HPDE6-E6E7 (cell line): Measurements from ENCODE around the gene PGM3.
"Not testable (repeated sequence)": the region's sequence is repeated elsewhere in the genome, so short reads cannot be mapped to it uniquely, and the experiment has no call there.

Source experiments
- DNase-seq: peaks from one replicate; pipeline ENCODE4 v3.0.0; 2011; ENCODE audit warnings: missing footprints; ENCODE audit errors: extremely low spot score

Gene PGM3

DNA sequence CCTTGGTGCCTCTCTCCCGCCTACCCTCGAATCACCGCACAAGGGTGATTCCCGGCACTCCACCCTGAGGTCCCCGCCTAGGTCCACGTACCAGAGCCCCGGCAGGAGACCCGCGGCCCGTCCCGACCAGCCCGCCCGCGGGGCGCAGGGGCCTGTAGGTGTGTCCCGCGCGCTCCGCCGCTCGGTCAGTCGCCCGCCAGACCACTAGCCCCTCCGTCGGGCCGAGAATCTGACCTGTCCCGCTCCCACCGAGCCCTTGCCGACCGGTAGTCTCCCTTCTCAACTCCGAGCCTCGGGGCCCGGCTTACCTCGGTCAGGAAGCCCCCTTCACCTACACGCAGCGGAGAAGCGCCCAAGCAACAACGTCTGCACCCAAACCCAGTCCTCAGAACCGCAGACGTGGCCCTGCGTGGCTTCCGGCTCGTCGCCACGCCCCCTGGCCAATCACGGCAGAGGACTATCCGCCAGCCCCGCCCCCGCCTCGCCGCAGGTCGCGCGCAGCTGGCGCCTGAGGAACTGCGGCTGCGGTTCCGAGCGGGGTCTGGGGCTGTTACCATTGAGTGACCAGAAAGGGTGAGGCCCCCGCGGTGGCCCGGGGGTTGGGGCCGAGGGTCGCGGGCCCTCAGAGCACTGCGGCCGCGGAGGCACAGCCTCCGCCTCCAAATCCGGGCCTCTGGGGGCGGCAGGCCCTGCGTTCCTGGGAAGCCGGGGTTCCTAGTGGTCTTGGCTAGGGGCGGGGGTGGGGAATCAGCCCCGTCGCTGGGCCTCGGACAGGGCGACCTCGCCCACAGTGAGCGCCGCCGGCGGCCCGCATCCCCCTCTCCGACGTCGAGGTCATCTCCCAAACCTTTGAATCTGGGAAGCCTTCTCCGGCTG is at the start of gene PGM3, which contains the start of gene RWDD2A:
Gene PGM3, minus strand, starts transcription at position 395 of the 876 bp plus-strand sequence. CDS start 2,253 bp downstream, outside the sequence.
Gene RWDD2A, plus strand, starts transcription at position 487 of the 876 bp plus-strand sequence. CDS start 1,095 bp downstream, outside the sequence.
- peak; percentile 94 for DNase-seq

- no peak for DNase-seq
Observed at GRCh38 chr6:83231146-83231545, 38.1 kb upstream of the PGM3 start.

DNA sequence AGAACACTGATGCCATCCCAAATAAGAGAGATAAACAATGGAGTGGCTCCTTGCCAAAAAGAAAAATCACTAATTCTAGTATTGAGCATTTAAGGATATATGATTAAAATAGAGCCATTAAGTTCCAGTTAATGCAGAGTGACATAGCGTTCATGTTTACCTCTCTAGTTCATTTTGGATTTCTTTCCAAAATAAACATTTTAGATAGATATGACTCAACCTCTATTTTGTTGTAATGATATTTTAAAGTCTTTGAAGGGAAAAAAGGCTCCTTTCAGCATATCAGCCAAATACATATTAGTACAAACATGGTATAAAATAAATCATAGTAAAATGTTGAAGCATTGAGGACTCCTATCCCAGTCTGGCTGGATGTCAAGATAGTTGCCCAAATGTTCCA is 33.5 kb upstream of the PGM3 start:
- DNase-seq, result no peak

- DNase-seq, result no peak
Observed at GRCh38 chr6:83221889-83222479, 28.9 kb upstream of the PGM3 start.

DNA sequence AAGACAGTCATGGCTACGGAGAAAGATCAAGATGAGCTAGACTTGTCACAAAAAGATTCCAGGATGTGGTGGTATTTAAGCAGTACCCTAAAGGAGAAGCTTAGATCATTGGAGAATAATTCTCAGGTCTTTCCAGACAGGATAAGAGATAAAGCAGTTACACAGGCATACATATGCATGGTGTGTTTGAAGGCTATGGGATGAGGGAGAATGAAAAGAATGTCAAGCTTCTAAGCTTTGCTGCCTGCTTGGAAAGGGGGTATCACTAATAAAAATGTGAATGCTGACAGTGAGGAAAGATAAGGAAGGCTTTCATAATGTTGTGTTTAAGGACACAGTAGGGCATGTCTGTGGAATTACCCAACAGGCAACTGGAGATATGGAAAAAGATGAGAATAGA is 28.2 kb upstream of the PGM3 start:
- DNase-seq, result no peak

DNA sequence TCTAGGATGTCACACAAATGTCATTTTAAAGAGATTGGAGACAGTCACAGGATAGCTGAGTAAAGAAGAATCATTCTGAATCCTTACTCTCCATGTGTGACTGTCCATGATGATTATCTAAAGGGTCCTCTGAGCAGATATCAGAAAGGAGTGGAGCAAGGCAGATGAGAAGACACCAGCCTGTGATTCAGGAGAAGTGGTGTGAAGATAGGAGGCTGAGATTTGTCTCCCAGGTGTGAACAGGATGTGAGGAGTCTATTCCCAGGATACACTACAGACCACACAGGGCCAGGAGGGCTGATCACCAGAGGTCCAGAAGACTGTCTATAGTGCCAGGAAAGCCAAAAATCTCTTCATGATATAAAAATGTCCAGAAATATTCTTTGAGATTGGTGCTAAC is 27.1 kb upstream of the PGM3 start:
- no peak for DNase-seq

- no peak for DNase-seq
Observed at GRCh38 chr6:83218646-83219045, 25.6 kb upstream of the PGM3 start.

DNA sequence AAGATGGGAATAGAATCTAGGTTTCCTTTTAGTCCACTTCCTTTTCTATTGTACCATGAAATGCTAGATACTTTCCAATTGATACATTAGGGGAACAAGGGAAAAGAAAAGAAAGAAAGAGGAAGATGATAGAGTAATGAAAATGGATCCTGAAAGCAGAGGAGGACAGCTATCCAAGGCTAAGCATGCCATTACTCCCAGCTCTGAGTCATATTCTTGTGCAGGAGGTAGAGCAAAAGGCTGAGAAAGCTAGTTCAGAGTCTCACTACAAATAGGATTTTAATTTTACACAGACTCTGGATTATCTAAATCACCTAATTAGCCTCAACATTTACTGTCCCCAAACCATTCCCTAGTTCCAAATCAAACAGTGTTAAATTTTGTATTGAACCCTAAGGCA is 23.7 kb upstream of the PGM3 start:
- no peak for DNase-seq

GRCh38 chr6:83215131-83216047 is 22.3 kb upstream of the PGM3 start:
- peak; percentile 49 for DNase-seq

- DNase-seq, result no peak
Observed at GRCh38 chr6:83202031-83202430, 9.0 kb upstream of the PGM3 start.

- DNase-seq, result peak; percentile 64
Observed at GRCh38 chr6:83199863-83200225, 6.8 kb upstream of the PGM3 start.

DNA sequence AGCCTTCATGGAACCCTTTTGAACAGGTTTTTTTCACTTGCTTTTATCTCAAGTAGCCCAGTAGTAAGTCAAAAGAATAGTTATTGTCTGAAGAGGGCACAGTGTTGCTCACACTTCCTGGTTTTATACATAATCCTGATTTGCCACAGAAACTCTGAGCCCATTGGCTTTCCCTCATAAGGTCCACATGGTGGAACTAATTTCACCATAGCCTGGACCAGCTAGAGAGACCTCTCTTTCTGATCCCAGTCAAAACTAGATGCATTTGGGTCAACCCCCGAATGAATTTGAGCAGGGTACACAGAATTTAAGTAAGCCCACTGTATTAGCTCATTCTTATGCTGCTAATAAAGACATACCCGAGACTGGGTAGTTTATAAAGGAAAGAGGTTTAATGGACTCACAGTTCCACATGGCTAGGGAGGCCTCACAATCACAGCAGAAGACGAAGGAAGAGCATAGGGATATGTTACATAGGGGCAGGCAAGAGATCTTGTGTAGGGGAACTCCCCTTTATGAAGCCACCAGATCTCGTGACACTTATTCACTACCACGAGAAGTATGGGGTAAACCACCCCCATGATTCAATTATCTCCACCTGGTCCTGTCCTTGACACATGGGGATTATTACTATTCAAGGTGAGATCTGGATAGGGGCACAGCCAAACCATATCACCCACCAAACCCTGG is 6.3 kb upstream of the PGM3 start:
- no peak for DNase-seq

DNA sequence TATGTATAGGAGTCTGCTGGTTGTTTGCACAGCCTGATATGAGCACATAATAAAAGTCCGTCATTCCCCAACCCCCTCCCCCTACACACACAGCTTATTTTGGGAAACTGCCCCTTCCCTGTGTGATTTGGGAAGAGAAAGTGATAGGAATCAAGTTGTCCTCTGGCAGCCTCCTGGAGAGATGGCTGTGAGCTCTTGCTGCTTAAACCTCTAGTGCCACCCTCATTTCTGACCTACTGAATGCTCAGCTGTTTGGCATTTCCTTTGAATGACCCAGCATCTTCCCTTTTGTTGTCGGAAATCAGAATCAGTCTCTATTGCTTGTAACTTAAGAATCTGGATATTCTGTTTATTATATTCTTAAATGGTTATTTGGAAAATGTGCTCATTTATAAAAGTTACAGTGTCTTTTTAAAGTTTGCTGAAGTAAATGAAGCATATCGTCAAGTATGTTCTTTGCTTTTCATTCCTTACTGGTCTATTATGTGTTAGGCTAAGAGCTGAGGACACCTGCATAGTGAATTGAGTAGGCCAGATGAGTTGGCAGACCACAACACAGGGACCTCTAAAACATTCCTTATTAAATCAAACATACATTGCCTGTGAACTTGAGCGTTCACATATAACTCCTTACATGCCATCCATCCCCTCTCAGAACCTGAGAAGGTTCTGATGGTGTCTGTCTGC is 5.6 kb upstream of the PGM3 start:
- DNase-seq, result no peak

GRCh38 chr6:83193747-83194566 is 892 bp upstream of the PGM3 start:
- DNase-seq, result peak; percentile 17

DNA sequence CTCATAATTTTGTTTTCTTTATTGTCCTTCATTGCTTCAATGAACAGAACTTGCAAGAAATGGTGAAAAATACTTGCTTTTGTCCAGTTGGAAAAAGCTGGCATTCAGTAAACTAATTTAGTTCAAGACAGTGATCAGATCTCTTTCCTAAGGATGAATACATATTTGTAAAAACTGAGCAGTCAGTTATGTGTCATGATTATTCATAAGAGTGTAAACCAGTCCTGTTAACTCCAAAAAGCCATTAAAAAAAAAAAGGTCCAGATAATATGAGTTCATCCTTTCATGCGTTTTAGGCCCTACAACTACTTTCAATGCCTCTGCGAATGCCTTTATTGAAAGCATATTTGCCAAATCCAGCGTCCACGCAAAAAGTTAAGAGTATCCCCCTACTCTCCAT is 609 bp downstream of the PGM3 start:
- peak; percentile 15 for DNase-seq

- DNase-seq, result not testable (repeated sequence)
Observed at GRCh38 chr6:83191974-83192373, 1.1 kb downstream of the PGM3 start.

GRCh38 chr6:83190626-83191025 is 2.4 kb downstream of the PGM3 start:
- DNase-seq, result no peak

DNA sequence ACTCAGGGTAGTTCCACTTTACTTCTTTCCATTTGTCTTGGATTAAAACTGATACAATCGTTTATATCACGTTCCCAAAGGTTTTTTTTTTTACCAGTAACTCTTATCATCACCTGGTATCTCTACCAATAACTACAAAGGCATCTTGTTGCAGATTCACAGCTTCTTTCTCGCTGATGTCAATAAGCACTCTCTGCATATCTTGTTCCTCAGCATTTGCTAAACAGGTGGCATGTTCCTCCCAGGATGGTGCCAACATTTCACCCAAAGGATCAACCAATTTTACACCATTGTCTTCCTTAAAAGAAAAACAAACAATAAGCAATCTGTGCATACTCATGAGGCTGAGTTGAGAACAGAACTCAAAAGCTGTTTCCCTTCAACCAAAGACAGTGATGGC is 4.6 kb downstream of the PGM3 start:
- DNase-seq, result no peak

DNA sequence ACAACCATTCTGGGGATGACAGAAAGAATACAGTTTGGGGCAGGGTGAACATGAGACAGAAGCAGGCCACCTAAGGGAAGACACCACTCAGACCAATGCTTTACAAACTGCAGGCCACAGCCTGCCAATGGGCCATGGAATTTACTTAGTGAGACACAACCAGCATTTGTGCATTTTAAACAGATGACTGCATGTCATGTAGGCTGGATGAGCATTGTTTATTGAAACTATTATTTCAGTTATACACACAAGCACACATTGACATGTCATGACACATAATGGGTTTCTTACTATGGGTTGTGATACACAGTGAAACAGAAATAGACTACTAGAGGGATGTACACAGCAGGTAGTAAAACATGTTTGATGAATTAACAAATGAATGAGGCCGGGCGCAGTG is 8.0 kb downstream of the PGM3 start:
- DNase-seq, result no peak
